ENCODE data around the gene ELMOD3.

DNA sequence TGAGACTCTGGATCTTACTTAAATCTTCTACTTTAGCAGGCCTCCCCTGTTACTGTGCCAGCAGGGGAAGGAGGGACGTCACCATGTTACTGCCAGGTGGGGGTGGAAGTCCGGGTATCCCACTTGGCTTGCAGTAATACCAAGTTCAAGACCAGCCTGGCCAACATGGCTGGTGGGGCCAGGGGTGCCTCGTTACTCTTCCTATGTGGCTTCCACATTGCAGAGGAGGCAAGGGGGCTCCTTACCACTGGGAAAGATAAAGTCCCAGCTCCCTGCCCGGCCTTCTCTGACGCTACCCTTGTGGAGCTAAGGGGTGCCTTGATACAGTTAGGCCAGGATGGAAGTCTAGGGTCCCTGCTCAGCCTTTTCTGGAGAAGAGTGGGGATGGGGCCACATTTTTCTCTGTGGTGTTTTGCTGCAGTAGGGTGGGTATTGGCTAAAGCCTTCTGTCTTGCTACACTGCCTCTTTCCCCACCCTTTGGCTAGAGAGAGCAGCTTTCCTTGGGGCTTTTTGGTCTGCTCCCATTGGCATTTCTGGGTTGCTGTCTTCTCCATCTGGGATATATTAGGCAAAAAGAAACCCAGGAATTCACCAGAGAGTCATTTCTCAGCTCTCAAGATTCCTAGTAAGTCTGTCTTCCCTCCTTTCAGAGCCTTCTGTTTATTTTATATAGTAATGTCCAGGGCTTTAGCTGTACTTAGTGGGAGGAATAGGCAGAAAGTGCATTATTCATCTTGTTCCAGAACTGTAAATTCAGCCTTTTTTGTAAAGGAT is 21.9 kb downstream of the ELMOD3 start:
- TF ChIP-seq, protein P1, sequence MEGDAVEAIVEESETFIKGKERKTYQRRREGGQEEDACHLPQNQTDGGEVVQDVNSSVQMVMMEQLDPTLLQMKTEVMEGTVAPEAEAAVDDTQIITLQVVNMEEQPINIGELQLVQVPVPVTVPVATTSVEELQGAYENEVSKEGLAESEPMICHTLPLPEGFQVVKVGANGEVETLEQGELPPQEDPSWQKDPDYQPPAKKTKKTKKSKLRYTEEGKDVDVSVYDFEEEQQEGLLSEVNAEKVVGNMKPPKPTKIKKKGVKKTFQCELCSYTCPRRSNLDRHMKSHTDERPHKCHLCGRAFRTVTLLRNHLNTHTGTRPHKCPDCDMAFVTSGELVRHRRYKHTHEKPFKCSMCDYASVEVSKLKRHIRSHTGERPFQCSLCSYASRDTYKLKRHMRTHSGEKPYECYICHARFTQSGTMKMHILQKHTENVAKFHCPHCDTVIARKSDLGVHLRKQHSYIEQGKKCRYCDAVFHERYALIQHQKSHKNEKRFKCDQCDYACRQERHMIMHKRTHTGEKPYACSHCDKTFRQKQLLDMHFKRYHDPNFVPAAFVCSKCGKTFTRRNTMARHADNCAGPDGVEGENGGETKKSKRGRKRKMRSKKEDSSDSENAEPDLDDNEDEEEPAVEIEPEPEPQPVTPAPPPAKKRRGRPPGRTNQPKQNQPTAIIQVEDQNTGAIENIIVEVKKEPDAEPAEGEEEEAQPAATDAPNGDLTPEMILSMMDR (IDR thresholded peaks at IDR 0.05): no peak
- no peak for TF ChIP-seq POLR2A (IDR thresholded peaks at IDR 0.05)
